PC-9 (cell line): ENCODE measurements around the gene TNXB. TPM values are rescaled to one million over a fixed set of nuclear protein-coding genes. Genes with fewer than 3 reads are reported as not detected.

Source experiments
- BruUV-seq: library from RNA; stranded (reverse); fragments of 400-500 nt; replicated peaks from 2 replicates; lab custom pipeline; 2021; lab: Mats Ljungman, UMichigan
- CTCF ChIA-PET: fragments of 300-600 bp; sonication (Branson Sonifier 250); formaldehyde crosslinking; loops from one replicate; lab custom pipeline; 2022; ENCODE audit warnings: antibody characterized with exemption; lab: Charles Lee
- POLR2A ChIA-PET: fragments of 300-600 bp; sonication (Branson Sonifier 250); formaldehyde crosslinking; loops from one replicate; lab custom pipeline; 2022; ENCODE audit warnings: antibody characterized with exemption; ENCODE audit not compliant: unreplicated experiment; lab: Charles Lee
- DNase-seq, 2 experiments: peaks; one replicate each; pipeline versions ENCODE4 v3.0.0 to v3.0.0-alpha.2; 2015 to 2022; ENCODE audit warnings: mixed read lengths in 1 of 2
- H2AFZ ChIP-seq: fragments of 200-600 bp; sonication (generic); 2 replicates; pipeline ENCODE4 v1.8.1; 2017; ENCODE audit warnings: antibody characterized with exemption
- H3F3A ChIP-seq: fragments of 200-600 bp; sonication (generic); 2 replicates; pipeline ENCODE4 v1.8.1; 2017; ENCODE audit warnings: antibody characterized with exemption, mild to moderate bottlenecking, low read depth; ENCODE audit not compliant: insufficient read depth
- H3K27ac ChIP-seq: fragments of 200-600 bp; sonication (generic); 2 replicates; pipeline ENCODE4 v1.6.1; 2016; ENCODE audit warnings: mixed run types
- H3K27me3 ChIP-seq: fragments of 200-600 bp; sonication (generic); 2 replicates; pipeline ENCODE4 v1.6.1; 2016; ENCODE audit warnings: low read depth, mixed run types; ENCODE audit not compliant: insufficient read depth
- H3K36me3 ChIP-seq: fragments of 200-600 bp; sonication (generic); 2 replicates; pipeline ENCODE4 v1.6.1; 2016; ENCODE audit warnings: low read depth, mixed run types
- H3K4me1 ChIP-seq: fragments of 200-600 bp; sonication (generic); replicated peaks from 2 replicates; pipeline ENCODE4 v1.6.1; 2016; ENCODE audit warnings: mixed run types; ENCODE audit not compliant: insufficient read depth
- H3K4me2 ChIP-seq: fragments of 200-600 bp; sonication (generic); 2 replicates; pipeline ENCODE4 v1.6.1; 2017; ENCODE audit warnings: mixed run types
- H3K4me3 ChIP-seq: fragments of 200-600 bp; sonication (generic); 2 replicates; pipeline ENCODE4 v1.6.1; 2016; ENCODE audit warnings: mixed run types
- H3K79me2 ChIP-seq: fragments of 200-600 bp; sonication (generic); 2 replicates; pipeline ENCODE4 v1.6.1; 2017; ENCODE audit warnings: low read depth, mixed run types
- H3K9me2 ChIP-seq: fragments of 200-600 bp; sonication (generic); 2 replicates; pipeline ENCODE4 v1.8.1; 2017; ENCODE audit warnings: mild to moderate bottlenecking; ENCODE audit not compliant: insufficient read depth
- H3K9me3 ChIP-seq: fragments of 200-600 bp; sonication (generic); 2 replicates; pipeline ENCODE4 v1.8.1; 2016; ENCODE audit warnings: low read depth; ENCODE audit not compliant: insufficient read depth
- H4K20me1 ChIP-seq: fragments of 200-600 bp; sonication (generic); 2 replicates; pipeline ENCODE4 v1.8.1; 2017; ENCODE audit not compliant: insufficient read depth
- EZH2 ChIP-seq: fragments of 200-600 bp; sonication (generic); IDR thresholded peaks from 2 replicates; pipeline ENCODE4 v1.8.0; 2017; ENCODE audit warnings: antibody characterized with exemption, low read depth
- intact Hi-C: fragments of 100-400 bp; cut with micrococcal nuclease; formaldehyde crosslinking; loops from one replicate; pipeline ENCODE4 v1.10.0; 2022; ENCODE audit not compliant: unreplicated experiment
- total RNA-seq: library from RNA; stranded (reverse); gene quantifications from 2 replicates; pipeline ENCODE4 v1.2.3, GENCODE V29; 2021
- TF ChIP-seq, protein P1 (sequence below): fragments of 200-600 bp; sonication (generic); conservative IDR thresholded peaks from 2 replicates; pipeline ENCODE4 v1.6.1; 2017; ENCODE audit warnings: mixed run types, antibody characterized with exemption, mild to moderate bottlenecking, moderate library complexity

The TNXB gene
- total RNA-seq, 1 experiment from 2014 or later, result 15.1 TPM

GRCh38 chr6:32151181-32151862, 42.2 kb upstream of the TNXB start:
- Histone ChIP-seq H3K9me2 (no peaks in the 10 kb centered on the region), H3K79me2 (peaks cover 30% of the 10 kb centered on the region), H3K36me3 (0 out of 2 replicates have a peak, but pooled peaks cover 3% of the 10 kb centered on the region), H3F3A (peaks cover 25% of the 10 kb centered on the region; the same call in 1 of the 2 replicates), H3K27ac (no peak overlapping the region), H2AFZ (no peak overlapping the region), H3K4me3 (no peak overlapping the region), H4K20me1 (0 out of 2 replicates have a peak, but pooled peaks cover 2% of the 10 kb centered on the region), H3K4me1 (peaks cover 24% of the 10 kb centered on the region), H3K27me3 (no peaks in the 10 kb centered on the region), H3K4me2 (no peak overlapping the region; the same call in 1 of the 2 replicates), H3K9me3 (no peaks in the 10 kb centered on the region)
- ChIA-PET CTCF (interaction anchor here (1.0 kb wide), 1 partner anchor 18 kb away, joined by 5 read pairs; no protein-coding TSS in a partner anchor), POLR2A (no interaction called here)
- intact Hi-C loops, result no loop called here
- DNase-seq, result no peak
- no TSS peak for BruUV-seq
- no peak for TF ChIP-seq EZH2
- TF ChIP-seq, protein P1, sequence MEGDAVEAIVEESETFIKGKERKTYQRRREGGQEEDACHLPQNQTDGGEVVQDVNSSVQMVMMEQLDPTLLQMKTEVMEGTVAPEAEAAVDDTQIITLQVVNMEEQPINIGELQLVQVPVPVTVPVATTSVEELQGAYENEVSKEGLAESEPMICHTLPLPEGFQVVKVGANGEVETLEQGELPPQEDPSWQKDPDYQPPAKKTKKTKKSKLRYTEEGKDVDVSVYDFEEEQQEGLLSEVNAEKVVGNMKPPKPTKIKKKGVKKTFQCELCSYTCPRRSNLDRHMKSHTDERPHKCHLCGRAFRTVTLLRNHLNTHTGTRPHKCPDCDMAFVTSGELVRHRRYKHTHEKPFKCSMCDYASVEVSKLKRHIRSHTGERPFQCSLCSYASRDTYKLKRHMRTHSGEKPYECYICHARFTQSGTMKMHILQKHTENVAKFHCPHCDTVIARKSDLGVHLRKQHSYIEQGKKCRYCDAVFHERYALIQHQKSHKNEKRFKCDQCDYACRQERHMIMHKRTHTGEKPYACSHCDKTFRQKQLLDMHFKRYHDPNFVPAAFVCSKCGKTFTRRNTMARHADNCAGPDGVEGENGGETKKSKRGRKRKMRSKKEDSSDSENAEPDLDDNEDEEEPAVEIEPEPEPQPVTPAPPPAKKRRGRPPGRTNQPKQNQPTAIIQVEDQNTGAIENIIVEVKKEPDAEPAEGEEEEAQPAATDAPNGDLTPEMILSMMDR, result no peak

GRCh38 chr6:32149932-32150870, 41.1 kb upstream of the TNXB start:
- H3K4me3 ChIP-seq, result no peak overlapping the region
- no peak for DNase-seq
- intact Hi-C loops, result no loop called here
- ChIA-PET CTCF (interaction anchor here (1.0 kb wide), 1 partner anchor 19 kb away, joined by 5 read pairs; no protein-coding TSS in a partner anchor), POLR2A (no interaction called here)
- H3K36me3 ChIP-seq, result no peaks in the 10 kb centered on the region
- H3K4me1 ChIP-seq, result peaks cover 28% of the 10 kb centered on the region
- H3K4me2 ChIP-seq, result no peak overlapping the region
- BruUV-seq, result no TSS peak
- no peak overlapping the region for H2AFZ ChIP-seq
- no peaks in the 10 kb centered on the region for H3K27me3 ChIP-seq
- no peak for TF ChIP-seq EZH2
- TF ChIP-seq, protein P1, result no peak
- no peaks in the 10 kb centered on the region for H3K9me2 ChIP-seq
- H3F3A ChIP-seq, result peaks cover 33% of the 10 kb centered on the region; the same call in 1 of the 2 replicates
- no peak overlapping the region for H3K27ac ChIP-seq
- H3K79me2 ChIP-seq, result peaks cover 22% of the 10 kb centered on the region
- no peaks in the 10 kb centered on the region for H3K9me3 ChIP-seq
- H4K20me1 ChIP-seq, result 0 out of 2 replicates have a peak, but pooled peaks cover 2% of the 10 kb centered on the region

DNA sequence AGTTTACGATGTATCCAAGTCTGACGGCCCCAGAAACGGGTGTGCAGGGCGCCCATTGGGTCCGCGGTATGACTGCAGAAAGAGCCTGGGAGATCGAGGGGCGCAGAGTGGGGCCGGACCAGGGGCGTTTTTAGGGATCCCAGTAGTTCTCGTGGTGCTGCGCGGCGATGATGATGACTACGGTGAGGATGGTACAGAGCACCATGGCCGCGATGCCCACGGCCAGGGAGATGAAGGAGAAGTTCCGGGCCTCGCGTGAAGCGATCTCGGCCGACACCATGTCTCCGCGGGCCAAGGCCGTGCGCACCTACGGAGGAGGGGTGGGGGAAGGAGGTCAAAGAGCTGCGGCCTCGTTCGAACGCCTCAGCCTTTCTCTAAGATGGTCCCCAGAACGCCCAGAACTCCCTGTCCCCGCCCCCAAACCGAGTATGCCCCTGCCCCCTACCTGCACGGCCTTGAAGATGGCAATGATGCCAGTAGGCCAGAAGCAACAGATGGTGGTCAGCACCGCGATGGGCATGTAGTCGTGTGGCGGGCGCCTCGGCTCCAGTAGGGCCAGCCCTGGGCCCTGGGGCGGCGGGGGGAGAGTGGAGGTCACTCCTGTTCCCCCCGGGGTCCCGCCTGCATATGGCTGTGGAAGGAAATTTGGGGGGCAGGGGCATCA, 40.1 kb upstream of the TNXB start:
- no peaks in the 10 kb centered on the region for H3K27me3 ChIP-seq
- H3K36me3 ChIP-seq, result no peaks in the 10 kb centered on the region
- peaks cover 36% of the 10 kb centered on the region; the same call in 1 of the 2 replicates for H3F3A ChIP-seq
- no TSS peak for BruUV-seq
- peaks cover 13% of the 10 kb centered on the region for H3K79me2 ChIP-seq
- H2AFZ ChIP-seq, result no peak overlapping the region
- peaks cover 32% of the 10 kb centered on the region for H3K4me1 ChIP-seq
- DNase-seq, result no peak
- H3K9me2 ChIP-seq, result no peaks in the 10 kb centered on the region
- H4K20me1 ChIP-seq, result no peaks in the 10 kb centered on the region
- ChIA-PET CTCF (no interaction called here), POLR2A (no interaction called here)
- H3K4me3 ChIP-seq, result no peak overlapping the region
- intact Hi-C loops, result no loop called here
- no peak overlapping the region for H3K4me2 ChIP-seq
- no peak overlapping the region for H3K27ac ChIP-seq
- H3K9me3 ChIP-seq, result no peaks in the 10 kb centered on the region
- TF ChIP-seq EZH2, result no peak
- TF ChIP-seq, protein P1, result no peak
